HG02642 (cell line): Measurements from ENCODE around the gene GAS6.
A peak's percentile ranks its signal among the peaks of the same experiment; 100 is the strongest.
"Not testable (repeated sequence)": the region's sequence is repeated elsewhere in the genome, so short reads cannot be mapped to it uniquely, and the experiment has no call there.

Experiments used
- ATAC-seq: cut with Tn5 transposase; IDR thresholded peaks from one replicate; pipeline ENCODE4 v1.9.1; 2021; ENCODE audit warnings: mild to moderate bottlenecking; ENCODE audit not compliant: unreplicated experiment, poor library complexity

GAS6 gene

GRCh38 chr13:113826446-113826845 is 37.4 kb downstream of the GAS6 start:
- not testable (repeated sequence) for ATAC-seq

GRCh38 chr13:113825841-113826240 is 38.0 kb downstream of the GAS6 start:
- no peak for ATAC-seq

- no peak for ATAC-seq
Observed at GRCh38 chr13:113823771-113824170, 40.1 kb downstream of the GAS6 start.

- no peak for ATAC-seq
Observed at GRCh38 chr13:113822956-113823744, 40.7 kb downstream of the GAS6 start.

GRCh38 chr13:113822266-113822665 is 41.6 kb downstream of the GAS6 start:
- no peak for ATAC-seq

GRCh38 chr13:113821847-113822246 is 42.0 kb downstream of the GAS6 start:
- ATAC-seq, result no peak

- ATAC-seq, result no peak
Observed at GRCh38 chr13:113820813-113821651, 42.8 kb downstream of the GAS6 start.

- ATAC-seq, result no peak
Observed at GRCh38 chr13:113819731-113820715, 43.9 kb downstream of the GAS6 start.

- ATAC-seq, result no peak
Observed at GRCh38 chr13:113819341-113819730, 44.5 kb downstream of the GAS6 start.

- ATAC-seq, result no peak
Observed at GRCh38 chr13:113818700-113819295, 45.1 kb downstream of the GAS6 start.

GRCh38 chr13:113817860-113818691 is 45.8 kb downstream of the GAS6 start:
- no peak for ATAC-seq

- peak; percentile 46 for ATAC-seq
Observed at GRCh38 chr13:113816946-113817859, 46.7 kb downstream of the GAS6 start.

GRCh38 chr13:113816254-113816929 is 47.5 kb downstream of the GAS6 start:
- ATAC-seq, result no peak

- ATAC-seq, result no peak
Observed at GRCh38 chr13:113815151-113816058, 48.5 kb downstream of the GAS6 start.

- ATAC-seq, result no peak
Observed at GRCh38 chr13:113814435-113814821, 49.4 kb downstream of the GAS6 start.

GRCh38 chr13:113813749-113814434 is 50.0 kb downstream of the GAS6 start:
- ATAC-seq, result no peak
